ENCODE measurements around the gene HS3ST4. TPM values are rescaled to one million over a fixed set of nuclear protein-coding genes. Genes with fewer than 3 reads are reported as not detected.

HS3ST4 gene
- polyA plus RNA-seq, 1 donor (not counting 4 experiments of a cell fraction or from before 2014, with no cell fraction given): not detected

DNA sequence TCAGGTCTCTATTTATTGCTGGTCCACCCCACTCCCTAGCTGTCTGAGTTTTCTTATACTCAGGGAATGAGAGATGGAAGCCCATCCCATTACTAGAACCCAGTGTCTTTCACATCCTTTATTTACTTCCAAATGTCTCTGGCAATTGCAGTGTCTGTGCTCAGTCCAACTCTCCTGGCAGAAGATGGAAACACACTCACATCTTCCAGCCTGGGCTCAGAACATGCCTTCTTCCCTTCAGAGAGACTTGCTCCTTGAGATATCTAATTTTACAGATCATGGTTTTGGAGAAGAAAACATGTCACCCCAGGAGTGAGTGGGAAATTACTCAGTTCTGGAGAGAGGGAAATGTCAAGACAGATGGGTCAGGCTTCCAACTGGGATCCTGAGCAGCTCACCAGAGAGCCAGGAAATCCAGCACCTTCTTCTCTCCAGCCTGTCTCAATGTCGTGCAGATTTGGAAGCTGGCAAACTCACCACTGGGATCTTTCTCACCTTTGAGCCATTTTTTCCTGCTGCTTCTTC, 494.4 kb downstream of the HS3ST4 start:
- DNase-seq (ENCODE audit: low read depth, low spot score) (no peak), FAIRE-seq (no peak)
- no peak overlapping the region for H3K9ac ChIP-seq (ENCODE audit: control insufficient read depth, extremely low read depth, insufficient read depth, low read length)
- no peaks in the 10 kb centered on the region for H3K9me3 ChIP-seq (ENCODE audit: control insufficient read depth, low read depth, low read length)
- H3K4me2 ChIP-seq (ENCODE audit: control insufficient read depth, extremely low read depth, insufficient read depth, low read depth, low read length): no peak overlapping the region
- H3K4me1 ChIP-seq (ENCODE audit: control insufficient read depth, extremely low read depth, insufficient read depth, low read length): no peaks in the 10 kb centered on the region
- H3K27me3 ChIP-seq (ENCODE audit: control insufficient read depth, extremely low read depth, insufficient read depth, low read length): no peaks in the 10 kb centered on the region
- TF ChIP-seq, protein P1, sequence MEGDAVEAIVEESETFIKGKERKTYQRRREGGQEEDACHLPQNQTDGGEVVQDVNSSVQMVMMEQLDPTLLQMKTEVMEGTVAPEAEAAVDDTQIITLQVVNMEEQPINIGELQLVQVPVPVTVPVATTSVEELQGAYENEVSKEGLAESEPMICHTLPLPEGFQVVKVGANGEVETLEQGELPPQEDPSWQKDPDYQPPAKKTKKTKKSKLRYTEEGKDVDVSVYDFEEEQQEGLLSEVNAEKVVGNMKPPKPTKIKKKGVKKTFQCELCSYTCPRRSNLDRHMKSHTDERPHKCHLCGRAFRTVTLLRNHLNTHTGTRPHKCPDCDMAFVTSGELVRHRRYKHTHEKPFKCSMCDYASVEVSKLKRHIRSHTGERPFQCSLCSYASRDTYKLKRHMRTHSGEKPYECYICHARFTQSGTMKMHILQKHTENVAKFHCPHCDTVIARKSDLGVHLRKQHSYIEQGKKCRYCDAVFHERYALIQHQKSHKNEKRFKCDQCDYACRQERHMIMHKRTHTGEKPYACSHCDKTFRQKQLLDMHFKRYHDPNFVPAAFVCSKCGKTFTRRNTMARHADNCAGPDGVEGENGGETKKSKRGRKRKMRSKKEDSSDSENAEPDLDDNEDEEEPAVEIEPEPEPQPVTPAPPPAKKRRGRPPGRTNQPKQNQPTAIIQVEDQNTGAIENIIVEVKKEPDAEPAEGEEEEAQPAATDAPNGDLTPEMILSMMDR (optimal IDR thresholded peaks at IDR 0.05 in 1 of 3, IDR thresholded peaks at IDR 0.05 in 1 of 3, conservative IDR thresholded peaks at IDR 0.05 in 1 of 3; ENCODE audit: extremely low read depth in 1 of 3, insufficient read depth in 2 of 3, low read length in 3 of 3): no peak
- no peak for TF ChIP-seq EZH2 (IDR thresholded peaks at IDR 0.05; ENCODE audit: low read length)
- no peak overlapping the region for H3K27ac ChIP-seq (ENCODE audit: control insufficient read depth, insufficient read depth, low read length)
- no peaks in the 10 kb centered on the region for H3K36me3 ChIP-seq (ENCODE audit: control insufficient read depth in 2 of 2, extremely low read depth in 1 of 2, insufficient read depth in 2 of 2, low read length in 2 of 2)
- no peak overlapping the region for H2AFZ ChIP-seq (ENCODE audit: control insufficient read depth, low read length)
- no peak overlapping the region for H3K4me3 ChIP-seq (ENCODE audit: control insufficient read depth in 2 of 3, extremely low read depth in 1 of 3, insufficient read depth in 2 of 3, low read depth in 1 of 3, low read length in 3 of 3)
- dilution Hi-C loops (cut with MboI; ENCODE audit: extremely low pct_ligation_motif_present, low sequenced_read_pairs): no loop called here
- H3K9me1 ChIP-seq (ENCODE audit: control insufficient read depth, extremely low read depth, insufficient read depth, low read length): no peaks in the 10 kb centered on the region
- H3K79me2 ChIP-seq (ENCODE audit: control insufficient read depth, insufficient read depth, low read length): no peaks in the 10 kb centered on the region
- no peaks in the 10 kb centered on the region for H4K20me1 ChIP-seq (ENCODE audit: control insufficient read depth, extremely low read depth, insufficient read depth, low read length)

Small RNAs within 50 kb of the gene (small RNA-seq; reads per million reads assigned to genes)
- gene HMGN2P3 (ENCODE audit: insufficient read length in 3 of 3, low read depth in 3 of 3, low replicate concordance in 1 of 3) (0 reads per million in 3 experiments), gene MIR548W (ENCODE audit: insufficient read length in 3 of 3, low read depth in 3 of 3, low replicate concordance in 1 of 3) (0 reads per million in 3 experiments), gene RNA5SP405 (ENCODE audit: insufficient read length in 3 of 3, low read depth in 3 of 3, low replicate concordance in 1 of 3) (0 reads per million in 3 experiments)
